Thyroid gland (tissue), 4 donors: ENCODE data around the gene CMTR1. TPM values are rescaled to one million over a fixed set of nuclear protein-coding genes. Genes with fewer than 3 reads are reported as not detected.

ENCODE experiments used
- DNase-seq, 2 donors: peaks; one replicate each; pipeline ENCODE4 v3.0.0-alpha.2; 2019
- H3K27ac ChIP-seq, 3 donors: fragments of 200-600 bp; sonication (generic); 1 replicate in 2 of 3; 2 replicates in 1 of 3; pipeline ENCODE4 v1.5.1; 2016 to 2019; ENCODE audit warnings: mild to moderate bottlenecking in 1 of 3, moderate library complexity in 1 of 3
- H3K27me3 ChIP-seq: fragments of 200-600 bp; sonication (generic); one replicate; pipeline ENCODE4 v1.5.1; 2019
- H3K36me3 ChIP-seq, 2 donors: fragments of 200-600 bp; sonication (generic); one replicate each; pipeline ENCODE4 v1.5.1; 2016 to 2019
- H3K4me1 ChIP-seq, 2 donors: fragments of 200-600 bp; sonication (generic); one replicate each; pipeline ENCODE4 v1.5.1; 2017 to 2019
- H3K4me3 ChIP-seq, 3 donors: fragments of 200-600 bp; sonication (generic); replicated peaks in 1 of 3; 1 replicate in 2 of 3; 2 replicates in 1 of 3; pipeline ENCODE4 v1.5.1; 2016; ENCODE audit warnings: mild to moderate bottlenecking in 1 of 3
- H3K9me3 ChIP-seq: fragments of 200-600 bp; sonication (generic); one replicate; pipeline ENCODE4 v1.5.1; 2017
- CTCF ChIP-seq, 6 experiments: fragments of 200-600 bp in 3 of 6; fragments of 450-650 bp in 3 of 6; sonication (generic) in 3 of 6; IDR thresholded peaks; one replicate each; pipeline ENCODE4 v1.5.1; 2016 to 2019; ENCODE audit warnings: antibody characterized with exemption in 6 of 6, mild to moderate bottlenecking in 2 of 6, inconsistent platforms in 1 of 6, moderate library complexity in 1 of 6
- POLR2A ChIP-seq, 2 donors: fragments of 450-650 bp; IDR thresholded peaks; one replicate each; pipeline ENCODE4 v1.6.1; 2017; ENCODE audit warnings: antibody characterized with exemption in 2 of 2, mild to moderate bottlenecking in 2 of 2, moderate library complexity in 1 of 2
- WGBS, 2 donors: methylation state at CpG; one replicate each; pipeline ENCODE4 v1.1.5; 2017; 5-methylcytosine and 5-hydroxymethylcytosine counted together
- intact Hi-C: fragments of 100-400 bp; cut with DNase I; formaldehyde crosslinking; loops from one replicate; pipeline ENCODE4 v1.15.1; 2023
- total RNA-seq, 4 donors: library from RNA; depleted of rRNA; stranded (reverse); fragments of >200 nt; gene quantifications; one replicate each; pipeline ENCODE4 v1.2.3, GENCODE V29; 2016

The CMTR1 gene
- total RNA-seq, 4 donors from 2014 or later, result 29.3 to 41.5 (median 33.1) TPM

- no peak overlapping the region for H3K27ac ChIP-seq
- intact Hi-C loops, result no loop called here
- H3K4me3 ChIP-seq, result no peak overlapping the region
- TF ChIP-seq POLR2A (IDR thresholded peaks at IDR 0.05), result no peak
- no peak for TF ChIP-seq CTCF (IDR thresholded peaks at IDR 0.05)
- no peaks in the 10 kb centered on the region for H3K9me3 ChIP-seq
- H3K36me3 ChIP-seq, result no peaks in the 10 kb centered on the region
- peaks cover 9 to 11% of the 10 kb centered on the region in 2 donors for H3K4me1 ChIP-seq
- no peaks in the 10 kb centered on the region for H3K27me3 ChIP-seq
- 34 to 46% methylated on average over 15 to 16 of the region's 16 CpGs for WGBS, 2 donors
- DNase-seq, result no peak
Observed at GRCh38 chr6:37511910-37512399, 78.9 kb downstream of the CMTR1 start.

- H3K27ac ChIP-seq, result no peak overlapping the region
- intact Hi-C loops, result no loop called here
- no peaks in the 10 kb centered on the region for H3K36me3 ChIP-seq
- H3K27me3 ChIP-seq, result no peaks in the 10 kb centered on the region
- peaks cover 9 to 11% of the 10 kb centered on the region in 2 donors for H3K4me1 ChIP-seq
- no peaks in the 10 kb centered on the region for H3K9me3 ChIP-seq
- no peak for DNase-seq
- 55 to 61% methylated on average over 12 of the region's 12 CpGs for WGBS, 2 donors
- no peak overlapping the region for H3K4me3 ChIP-seq
- TF ChIP-seq CTCF (IDR thresholded peaks at IDR 0.05), result no peak
- TF ChIP-seq POLR2A (IDR thresholded peaks at IDR 0.05), result no peak
Observed at GRCh38 chr6:37512400-37513011, 79.5 kb downstream of the CMTR1 start.

- WGBS, 2 donors, result 71 to 77% methylated on average over 6 to 9 of the region's 9 CpGs
- Histone ChIP-seq H3K4me3 (no peak overlapping the region), H3K27me3 (no peaks in the 10 kb centered on the region), H3K4me1 (peaks cover 9 to 11% of the 10 kb centered on the region in 2 donors), H3K36me3 (no peaks in the 10 kb centered on the region), H3K9me3 (no peaks in the 10 kb centered on the region), H3K27ac (no peak overlapping the region)
- no peak for DNase-seq
- intact Hi-C loops, result no loop called here
- no peak for TF ChIP-seq POLR2A (IDR thresholded peaks at IDR 0.05)
Observed at GRCh38 chr6:37513155-37513554, 80.1 kb downstream of the CMTR1 start.

- H3K36me3 ChIP-seq, result no peaks in the 10 kb centered on the region
- intact Hi-C loops, result no loop called here
- WGBS, 2 donors, result 49 to 56% methylated on average over 10 of the region's 10 CpGs
- peaks cover 9 to 11% of the 10 kb centered on the region in 2 donors for H3K4me1 ChIP-seq
- no peak overlapping the region for H3K27ac ChIP-seq
- H3K4me3 ChIP-seq, result no peak overlapping the region
- H3K27me3 ChIP-seq, result no peaks in the 10 kb centered on the region
- no peak for DNase-seq
- TF ChIP-seq CTCF (IDR thresholded peaks at IDR 0.05), result no peak
- no peaks in the 10 kb centered on the region for H3K9me3 ChIP-seq
Observed at GRCh38 chr6:37513576-37513975, 80.6 kb downstream of the CMTR1 start.

- Histone ChIP-seq H3K27ac (no peak overlapping the region), H3K27me3 (no peaks in the 10 kb centered on the region), H3K9me3 (no peaks in the 10 kb centered on the region), H3K36me3 (no peaks in the 10 kb centered on the region), H3K4me1 (peaks cover 9 to 11% of the 10 kb centered on the region in 2 donors), H3K4me3 (no peak overlapping the region)
- intact Hi-C loops, result no loop called here
- 61 to 76% methylated on average over 5 of the region's 5 CpGs for WGBS, 2 donors
- DNase-seq, result no peak
- TF ChIP-seq POLR2A (IDR thresholded peaks at IDR 0.05) (no peak), CTCF (IDR thresholded peaks at IDR 0.05) (no peak)
Observed at GRCh38 chr6:37514321-37514771, 81.3 kb downstream of the CMTR1 start.
